HCT116 (cell line): ENCODE measurements around the gene PHOSPHO1. TPM values are rescaled to one million over a fixed set of nuclear protein-coding genes. Genes with fewer than 3 reads are reported as not detected.
"Not testable (repeated sequence)": the region's sequence is repeated elsewhere in the genome, so short reads cannot be mapped to it uniquely, and the experiment has no call there.

Experiments
- ATAC-seq: fragments of 200-7000 bp; cut with Tn5 transposase; 2 replicates; pipeline ENCODE4 v1.9.1; 2020; ENCODE audit warnings: mild to moderate bottlenecking, moderate library complexity
- BruUV-seq: library from RNA; stranded (reverse); fragments of 400-500 nt; replicated peaks from 2 replicates; lab custom pipeline; 2021; lab: Mats Ljungman, UMichigan
- CTCF ChIA-PET: fragments of 300-600 bp; sonication (Branson Sonifier 250); formaldehyde crosslinking; loops from one replicate; lab custom pipeline; 2021; ENCODE audit warnings: antibody characterized with exemption; lab: Charles Lee
- POLR2A ChIA-PET: fragments of 300-600, 350-600 bp; sonication (Branson Sonifier 250); formaldehyde crosslinking; loops from one replicate; lab custom pipeline; 2021; ENCODE audit warnings: antibody characterized with exemption; lab: Charles Lee
- RAD21 ChIA-PET, 2 experiments: fragments of 300-600 bp; sonication (Branson Sonifier 250); formaldehyde crosslinking; loops; one replicate each; lab custom pipeline; 2023; ENCODE audit warnings: low total read pairs in 2 of 2; ENCODE audit not compliant: uncharacterized antibody in 2 of 2, unreplicated experiment in 2 of 2, low non-redundant PET in 1 of 2; lab: Charles Lee
- DNase-seq: peaks from one replicate; pipeline ENCODE4 v3.0.0-alpha.2; 2010; ENCODE audit warnings: low read depth, low spot score
- H2AFZ ChIP-seq: fragments of 200-600 bp; shearing (Covaris generic), sonication (generic); 2 replicates; pipeline ENCODE4 v1.6.1; 2017; ENCODE audit warnings: low read depth, mixed run types, mixed read lengths, antibody characterized with exemption, low read length; ENCODE audit not compliant: poor library complexity, severe bottlenecking
- H3K27ac ChIP-seq: 2 replicates; pipeline ENCODE4 v1.5.1; 2012; ENCODE audit warnings: low read depth, low read length
- H3K27me3 ChIP-seq: fragments of 200-600 bp; sonication (generic); 2 replicates; pipeline ENCODE4 v1.6.1; 2016; ENCODE audit warnings: mixed run types, low read length, mixed read lengths; ENCODE audit not compliant: insufficient read depth
- H3K36me3 ChIP-seq, 2 experiments: fragments of 200-500 bp in 1 of 2; fragments of 200-600 bp in 1 of 2; sonication (Bioruptor generic) in 1 of 2; sonication (generic) in 1 of 2; 2 replicates each; pipeline versions ENCODE4 v1.5.1 to v1.6.1; 2014 to 2016; ENCODE audit warnings: low read length in 2 of 2, inconsistent platforms in 1 of 2, mixed read lengths in 1 of 2, mixed run types in 1 of 2; ENCODE audit not compliant: insufficient read depth in 2 of 2, control insufficient read depth in 1 of 2
- H3K4me1 ChIP-seq, 2 experiments: fragments of 200-600 bp in 1 of 2; sonication (generic) in 1 of 2; 2 replicates each; pipeline versions ENCODE4 v1.5.1 to v1.6.1; 2012 to 2017; ENCODE audit warnings: low read length in 2 of 2, inconsistent platforms in 1 of 2, mild to moderate bottlenecking in 1 of 2, mixed read lengths in 1 of 2, mixed run types in 1 of 2, moderate library complexity in 1 of 2; ENCODE audit not compliant: insufficient read depth in 2 of 2, control insufficient read depth in 1 of 2
- H3K4me2 ChIP-seq: fragments of 200-600 bp; sonication (generic); 2 replicates; pipeline ENCODE4 v1.6.1; 2017; ENCODE audit warnings: mixed run types, low read length, mixed read lengths
- H3K4me3 ChIP-seq, 2 experiments: fragments of 200-600 bp in 1 of 2; sonication (generic) in 1 of 2; replicated peaks in 1 of 2; 2 replicates each; pipeline ENCODE4 v1.5.1; 2011 to 2016; ENCODE audit warnings: low read length in 2 of 2, control low read depth in 1 of 2, low read depth in 1 of 2, mild to moderate bottlenecking in 1 of 2, mixed read lengths in 1 of 2, mixed run types in 1 of 2
- H3K79me2 ChIP-seq: fragments of 200-600 bp; sonication (generic); 2 replicates; pipeline ENCODE4 v1.6.1; 2017; ENCODE audit warnings: mild to moderate bottlenecking, mixed run types, low read length, moderate library complexity, mixed read lengths; ENCODE audit not compliant: insufficient read depth
- H3K9ac ChIP-seq: fragments of 200-600 bp; sonication (generic); 2 replicates; pipeline ENCODE4 v1.6.1; 2016; ENCODE audit warnings: low read length, mixed read lengths
- H3K9me2 ChIP-seq: fragments of 200-600 bp; sonication (generic), shearing (Covaris generic); 2 replicates; pipeline ENCODE4 v1.6.1; 2017; ENCODE audit warnings: mixed run types, mild to moderate bottlenecking, moderate library complexity; ENCODE audit not compliant: insufficient read depth
- H3K9me3 ChIP-seq, 2 experiments: fragments of 200-500 bp in 1 of 2; fragments of 200-600 bp in 1 of 2; sonication (Bioruptor generic) in 1 of 2; sonication (generic) in 1 of 2; 2 replicates each; pipeline ENCODE4 v1.6.1; 2014 to 2017; ENCODE audit warnings: low read length in 2 of 2, mixed read lengths in 2 of 2, inconsistent platforms in 1 of 2, low read depth in 1 of 2, mild to moderate bottlenecking in 1 of 2, mixed run types in 1 of 2, moderate library complexity in 1 of 2; ENCODE audit not compliant: control insufficient read depth in 1 of 2, insufficient read depth in 1 of 2
- H4K20me1 ChIP-seq: fragments of 200-600 bp; sonication (generic), shearing (Covaris generic); 2 replicates; pipeline ENCODE4 v1.6.1; 2017; ENCODE audit warnings: mixed run types, mild to moderate bottlenecking, moderate library complexity; ENCODE audit not compliant: insufficient read depth
- CBX3 ChIP-seq: IDR thresholded peaks from 2 replicates; pipeline ENCODE4 v1.6.1; 2012; ENCODE audit warnings: low read depth
- CTCF ChIP-seq, 3 experiments: fragments of 200-600 bp in 1 of 3; sonication (generic) in 1 of 3; IDR thresholded peaks in 2 of 3; conservative IDR thresholded peaks in 1 of 3; 2 replicates each; pipeline ENCODE4 v1.5.1; 2012 to 2017; ENCODE audit warnings: low read depth in 2 of 3, low read length in 2 of 3, antibody characterized with exemption in 1 of 3, borderline replicate concordance in 1 of 3, control low read depth in 1 of 3, mild to moderate bottlenecking in 1 of 3, mixed read lengths in 1 of 3, mixed run types in 1 of 3, moderate library complexity in 1 of 3; ENCODE audit not compliant: insufficient read depth in 1 of 3
- ELF1 ChIP-seq: IDR thresholded peaks from 2 replicates; pipeline ENCODE4 v1.6.1; 2012; ENCODE audit warnings: low read depth, borderline replicate concordance
- EZH2 ChIP-seq: fragments of 200-600 bp; sonication (generic); IDR thresholded peaks from 2 replicates; pipeline ENCODE4 v1.6.1; 2017; ENCODE audit warnings: antibody characterized with exemption, mixed run types
- EZH2phosphoT487 ChIP-seq: fragments of 200-600 bp; IDR thresholded peaks from 2 replicates; pipeline ENCODE4 v1.6.1; 2018; ENCODE audit warnings: antibody characterized with exemption, borderline replicate concordance
- JUND ChIP-seq: IDR thresholded peaks from 2 replicates; pipeline ENCODE4 v1.6.1; 2012
- POLR2AphosphoS5 ChIP-seq: IDR thresholded peaks from 2 replicates; pipeline ENCODE4 v1.6.1; 2011; ENCODE audit warnings: mild to moderate bottlenecking, low read depth, low read length, moderate library complexity
- REST ChIP-seq: IDR thresholded peaks from 2 replicates; pipeline ENCODE4 v1.6.1; 2012; ENCODE audit warnings: low read depth
- SIN3A ChIP-seq: IDR thresholded peaks from 2 replicates; pipeline ENCODE4 v1.6.1; 2012; ENCODE audit warnings: low read depth
- TCF7L2 ChIP-seq: IDR thresholded peaks from 2 replicates; pipeline ENCODE4 v1.7.0; 2011; ENCODE audit warnings: borderline replicate concordance, inconsistent platforms; ENCODE audit not compliant: insufficient read depth, insufficient read length; ENCODE audit errors: extremely low read depth
- ZFX ChIP-seq: fragments of 450-650 bp; IDR thresholded peaks from 2 replicates; pipeline ENCODE4 v1.6.1; 2017
- intact Hi-C: fragments of 100-400 bp; cut with micrococcal nuclease; formaldehyde crosslinking; loops from 2 replicates; pipeline ENCODE4 v1.10.0; 2022
- total RNA-seq: library from RNA; stranded (reverse); gene quantifications from one replicate; pipeline ENCODE4 v1.2.1, GENCODE V29; 2021; ENCODE audit not compliant: unreplicated experiment

PHOSPHO1 gene
- total RNA-seq, 1 experiment from 2014 or later: 3.0 TPM

- H3K79me2 ChIP-seq: no peaks in the 10 kb centered on the region
- no peak overlapping the region for H2AFZ ChIP-seq
- ChIA-PET CTCF (no interaction called here), POLR2A (no interaction called here), RAD21 (interaction anchor here in 1 of 2 experiments (0.6 kb wide), 1 partner anchor 27 kb away, joined by 4 read pairs; no protein-coding TSS in a partner anchor)
- H3K36me3 ChIP-seq: no peaks in the 10 kb centered on the region
- H3K27ac ChIP-seq: no peak overlapping the region
- no peak for ATAC-seq
- intact Hi-C loops: no loop called here
- H3K4me3 ChIP-seq: no peak overlapping the region
- no peak overlapping the region for H3K4me2 ChIP-seq
- H3K9ac ChIP-seq: no peak overlapping the region
- no peaks in the 10 kb centered on the region for H3K4me1 ChIP-seq
- no peaks in the 10 kb centered on the region for H3K27me3 ChIP-seq
- TF ChIP-seq EZH2 (no peak), POLR2AphosphoS5 (no peak), EZH2phosphoT487 (no peak), REST (no peak), TCF7L2 (no peak), ZFX (no peak), JUND (no peak), CTCF (IDR thresholded peaks at IDR 0.05 in 2 of 3, conservative IDR thresholded peaks at IDR 0.05 in 1 of 3; ENCODE audit: borderline replicate concordance in 1 of 3, insufficient read depth in 1 of 3, low read depth in 2 of 3, low read length in 2 of 3) (no peak), CBX3 (no peak), SIN3A (no peak), ELF1 (no peak)
- no peaks in the 10 kb centered on the region for H3K9me2 ChIP-seq
- H4K20me1 ChIP-seq: no peaks in the 10 kb centered on the region
- H3K9me3 ChIP-seq: no peaks in the 10 kb centered on the region
- DNase-seq: no peak
- BruUV-seq: no TSS peak
Observed at GRCh38 chr17:49280061-49280460, 49.5 kb upstream of the PHOSPHO1 start.

GRCh38 chr17:49279263-49280015 is 48.9 kb upstream of the PHOSPHO1 start:
- POLR2A ChIA-PET, H2AFZ ChIP-seq, H3K36me3 ChIP-seq: not testable (repeated sequence)

More at GRCh38 chr17:49279263-49280015, 48.9 kb upstream of the PHOSPHO1 start:
- H3K9me3 ChIP-seq, intact Hi-C loops, DNase-seq, BruUV-seq, H3K79me2 ChIP-seq, CTCF ChIA-PET, H4K20me1 ChIP-seq, ATAC-seq, H3K9me2 ChIP-seq, H3K4me3 ChIP-seq, H3K4me1 ChIP-seq, H3K27me3 ChIP-seq, H3K4me2 ChIP-seq, H3K27ac ChIP-seq, H3K9ac ChIP-seq: not testable (repeated sequence)
- RAD21 ChIA-PET: interaction anchor here in 1 of 2 experiments (0.6 kb wide), 1 partner anchor 26 kb away, joined by 4 read pairs; no protein-coding TSS in a partner anchor
